COR-L47 (cell line): ENCODE results near the gene PIK3C3.

Experiments used
- DNase-seq: peaks from one replicate; lab custom pipeline; 2025; lab: John Stamatoyannopoulos, UW

Gene PIK3C3

GRCh38 chr18:41954827-41955613 is at the start of gene PIK3C3:
Gene PIK3C3 (plus strand): TSS chr18:41955234. CDS start chr18:41955292, 58 bp downstream.
- peak; percentile 97 for DNase-seq

GRCh38 chr18:41905786-41906527 is 49.1 kb upstream of the PIK3C3 start:
- DNase-seq, result peak; percentile 8

- peak; percentile 51 for DNase-seq
Measured at GRCh38 chr18:41906528-41907146, 48.4 kb upstream of the PIK3C3 start.

- no peak for DNase-seq
Measured at GRCh38 chr18:41917181-41917580, 37.9 kb upstream of the PIK3C3 start.

GRCh38 chr18:41921770-41922169 is 33.3 kb upstream of the PIK3C3 start:
- DNase-seq, result no peak

- no peak for DNase-seq
Measured at GRCh38 chr18:41922176-41922575, 32.9 kb upstream of the PIK3C3 start.

GRCh38 chr18:41922841-41923240 is 32.2 kb upstream of the PIK3C3 start:
- DNase-seq, result no peak

GRCh38 chr18:41923446-41923845 is 31.6 kb upstream of the PIK3C3 start:
- DNase-seq, result no peak

GRCh38 chr18:41928581-41928980 is 26.5 kb upstream of the PIK3C3 start:
- DNase-seq, result no peak

- DNase-seq, result no peak
Measured at GRCh38 chr18:41932899-41933298, 22.1 kb upstream of the PIK3C3 start.

- no peak for DNase-seq
Measured at GRCh38 chr18:41933778-41934177, 21.3 kb upstream of the PIK3C3 start.

GRCh38 chr18:41936471-41937134 is 18.4 kb upstream of the PIK3C3 start:
- DNase-seq, result no peak

- DNase-seq, result no peak
Measured at GRCh38 chr18:41938445-41938844, 16.6 kb upstream of the PIK3C3 start.

- no peak for DNase-seq
Measured at GRCh38 chr18:41939326-41939725, 15.7 kb upstream of the PIK3C3 start.

GRCh38 chr18:41940506-41941215 is 14.4 kb upstream of the PIK3C3 start:
- DNase-seq, result no peak

GRCh38 chr18:41942254-41942653 is 12.8 kb upstream of the PIK3C3 start:
- no peak for DNase-seq

- DNase-seq, result no peak
Measured at GRCh38 chr18:41948544-41949110, 6.4 kb upstream of the PIK3C3 start.

- no peak for DNase-seq
Measured at GRCh38 chr18:41949206-41949920, 5.7 kb upstream of the PIK3C3 start.

- no peak for DNase-seq
Measured at GRCh38 chr18:41955688-41956087, 654 bp downstream of the PIK3C3 start.

- DNase-seq, result no peak
Measured at GRCh38 chr18:41959045-41959444, 4.0 kb downstream of the PIK3C3 start.
